ENCODE measurements around the gene MYO1H.

The MYO1H gene

DNA sequence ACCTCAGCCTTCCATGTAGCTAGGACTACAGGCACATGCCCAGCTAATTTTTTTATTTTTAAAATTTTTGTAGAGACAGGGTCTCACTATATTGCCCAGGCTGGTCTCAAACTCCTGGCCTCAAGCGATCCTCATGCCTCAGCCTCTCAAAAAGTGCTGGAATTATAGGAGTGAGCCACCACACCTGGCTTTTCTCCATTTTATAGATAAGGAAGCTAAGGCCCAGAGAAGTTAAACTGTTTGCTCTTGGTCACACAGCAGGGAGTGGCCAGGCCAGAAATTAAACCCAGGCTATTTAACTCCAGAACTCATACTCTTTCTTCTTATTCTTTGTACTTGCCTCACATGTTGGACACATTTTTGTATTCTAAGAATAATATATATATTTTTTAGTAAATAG is 146.2 kb downstream of the MYO1H start:
- no peak for DNase-seq

DNA sequence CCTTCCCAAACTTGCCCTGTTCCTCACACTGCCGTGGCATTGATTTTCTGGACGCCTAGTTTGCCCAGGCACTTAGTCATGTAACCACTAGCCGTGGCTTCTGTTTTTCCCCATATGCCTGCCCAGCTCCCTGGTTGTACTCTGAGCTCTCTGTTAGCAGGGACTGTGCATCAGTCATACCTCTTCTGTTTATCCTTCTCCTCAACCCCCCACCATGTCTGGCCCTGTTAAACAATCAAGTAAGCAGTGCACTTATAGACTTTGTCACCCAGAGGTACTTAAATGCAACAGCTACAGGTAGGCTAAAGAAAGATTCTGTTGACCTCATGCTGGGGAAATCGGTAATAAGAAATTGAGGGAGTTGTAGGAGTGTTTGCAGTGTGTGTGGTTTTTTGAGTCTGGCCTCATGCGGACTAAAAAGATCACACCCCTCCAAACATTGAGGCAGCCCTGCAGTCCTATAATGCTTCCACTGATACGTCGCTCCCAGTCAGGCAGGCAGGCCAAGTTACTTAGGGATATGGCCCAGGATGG is 146.7 kb downstream of the MYO1H start:
- no peak for DNase-seq

DNA sequence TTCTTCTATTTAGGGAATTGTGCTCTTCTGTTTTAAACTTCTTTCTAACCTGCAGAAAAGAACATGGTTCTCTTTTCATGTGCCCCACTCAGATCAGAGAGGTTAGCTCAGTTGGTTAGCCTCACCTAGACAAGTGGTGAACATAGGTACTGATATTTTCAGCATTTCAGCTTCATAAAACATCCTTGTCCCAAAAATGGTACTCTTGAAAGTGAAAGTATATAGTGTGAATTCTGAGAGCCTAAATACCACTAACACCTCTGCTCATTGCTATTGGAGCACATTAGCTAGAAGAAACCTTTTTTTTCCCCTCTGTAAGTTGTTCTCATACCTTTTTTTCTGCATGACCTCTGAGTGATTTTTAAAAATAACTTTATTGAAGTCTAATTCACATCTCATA is 147.3 kb downstream of the MYO1H start:
- no peak for DNase-seq

DNA sequence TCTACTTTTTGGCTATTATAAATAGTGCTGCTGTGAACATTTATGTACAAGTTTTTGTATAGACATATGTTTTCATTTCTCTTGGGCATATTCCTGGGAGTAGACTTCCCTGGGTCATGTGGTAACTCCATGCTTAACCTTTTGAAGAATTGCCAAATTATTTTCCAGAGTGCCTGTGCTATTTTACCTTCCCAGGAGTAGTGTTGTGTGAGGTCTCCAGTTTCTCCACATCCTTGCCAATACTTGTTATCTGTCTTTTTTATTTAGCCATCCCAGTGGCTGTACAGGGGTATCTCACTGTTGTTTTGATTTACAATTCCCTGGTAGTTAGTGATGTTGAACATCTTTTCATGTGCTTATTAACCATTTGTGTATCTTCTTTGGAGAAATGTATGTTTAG is 148.6 kb downstream of the MYO1H start:
- DNase-seq = no peak

DNA sequence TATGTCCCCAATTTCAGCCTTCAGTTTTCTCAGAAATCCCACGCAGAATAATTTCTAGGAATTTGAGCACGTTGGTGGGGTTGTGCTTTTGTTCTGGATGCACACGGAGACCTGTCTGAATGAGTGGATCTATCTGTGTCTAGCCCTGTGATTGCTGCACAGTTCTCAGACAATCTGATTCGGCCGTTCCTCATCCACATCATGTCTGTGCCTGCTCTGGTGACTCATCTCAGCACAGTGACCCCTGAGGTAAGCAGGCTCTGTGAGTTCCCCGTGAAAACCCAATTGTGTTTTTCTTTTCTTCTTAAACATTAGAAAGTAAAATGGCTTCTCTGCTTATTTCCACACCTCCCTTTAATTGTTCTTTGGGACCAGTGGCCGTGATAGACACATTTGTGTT is 150.0 kb downstream of the MYO1H start:
- no peak for DNase-seq

All from CD4-positive, alpha-beta T cell treated with Interleukin-12 subunit alpha and Interleukin-12 subunit beta, for 1 hour (primary cell).